Fibroblast of skin of left quadriceps (primary cell): ENCODE data around the gene TBCK.

ENCODE experiments used
- DNase-seq, 2 experiments: peaks; one replicate each; pipeline ENCODE4 v3.0.0-alpha.2; 2013; ENCODE audit warnings: low read depth in 2 of 2

TBCK gene

GRCh38 chr4:105992641-105993305 lies 323.2 kb downstream of the TBCK start:
- no peak for DNase-seq

DNA sequence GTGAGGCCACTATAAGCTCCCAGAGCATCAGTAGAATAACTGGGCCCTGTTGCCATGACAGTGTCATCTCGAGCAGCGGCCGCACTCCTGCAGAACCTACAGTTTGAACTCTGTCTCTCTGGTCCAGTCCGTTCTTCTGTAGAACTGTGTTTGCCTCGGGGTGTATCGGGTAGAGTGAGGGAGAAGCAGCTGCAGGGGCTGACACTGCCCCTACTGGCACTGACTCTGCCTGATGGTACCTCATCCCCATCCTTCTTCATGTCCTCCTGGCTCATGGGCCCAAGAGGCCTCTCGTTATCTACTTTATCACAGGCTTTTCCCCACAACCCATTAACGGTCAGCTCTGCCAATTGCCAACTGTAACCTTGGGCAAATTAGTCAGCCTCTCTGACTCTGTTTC lies 324.3 kb downstream of the TBCK start:
- DNase-seq = no peak
